HG03558 (cell line): Measurements from ENCODE around the gene PIP5K1A.

ENCODE experiments used
- ATAC-seq: cut with Tn5 transposase; IDR thresholded peaks from one replicate; pipeline ENCODE4 v1.9.1; 2021; ENCODE audit warnings: moderate number of reproducible peaks; ENCODE audit not compliant: unreplicated experiment; ENCODE audit errors: extremely low read depth

The PIP5K1A gene

GRCh38 chr1:151286619-151287340 is 88.4 kb downstream of the PIP5K1A start:
- ATAC-seq, result no peak

- no peak for ATAC-seq
These were observed 89.0 kb downstream of the PIP5K1A start for GRCh38 chr1:151287341-151287699.

GRCh38 chr1:151287767-151288500 is 89.6 kb downstream of the PIP5K1A start:
- ATAC-seq, result no peak

GRCh38 chr1:151288502-151288901 is 90.2 kb downstream of the PIP5K1A start:
- ATAC-seq, result no peak

GRCh38 chr1:151289080-151289935 is 91.0 kb downstream of the PIP5K1A start:
- ATAC-seq, result no peak

GRCh38 chr1:151289991-151290708 is 91.8 kb downstream of the PIP5K1A start:
- no peak for ATAC-seq

- ATAC-seq, result no peak
These were observed 92.5 kb downstream of the PIP5K1A start for GRCh38 chr1:151290709-151291303.

GRCh38 chr1:151292207-151293030 is 94.1 kb downstream of the PIP5K1A start:
- no peak for ATAC-seq

GRCh38 chr1:151293093-151293492 is 94.7 kb downstream of the PIP5K1A start:
- ATAC-seq, result no peak

- no peak for ATAC-seq
These were observed 96.5 kb downstream of the PIP5K1A start for GRCh38 chr1:151294742-151295462.
